ENCODE measurements around the gene OVCA2.

OVCA2 gene

GRCh38 chr17:2027528-2028233 lies 14.1 kb upstream of the OVCA2 start:
- ChIA-PET POLR2A (interaction anchor here (0.5 to 0.6 kb wide), 2 partner anchors 43 to 208 kb away, joined by 3 to 4 read pairs; no protein-coding TSS in a partner anchor), CTCF (interaction anchor here (1.3 to 5.5 kb wide), 4 partner anchors 10 to 146 kb away, joined by 3 to 25 read pairs (median 11); no protein-coding TSS in a partner anchor)
- WGBS (ENCODE audit: insufficient coverage), result 78% methylated on average over 7 of the region's 11 CpGs

GRCh38 chr17:2028234-2028614 lies 13.6 kb upstream of the OVCA2 start:
- POLR2A ChIA-PET, result interaction anchor here (0.5 kb wide), 1 partner anchor 43 kb away, joined by 3 read pairs; no protein-coding TSS in a partner anchor
- DNase-seq, result no peak
- no peak overlapping the region for H3K4me3 ChIP-seq (ENCODE audit: control insufficient read depth in 1 of 7, extremely low read depth in 1 of 7, insufficient read depth in 4 of 7, low read depth in 2 of 7, low read length in 6 of 7)
- peaks cover 4 to 47% (median 36%) of the 10 kb centered on the region in 4 experiments for H3K4me1 ChIP-seq (ENCODE audit: control extremely low read depth in 1 of 4, control insufficient read depth in 4 of 4, insufficient read depth in 4 of 4, low read length in 3 of 4)
- CTCF ChIA-PET, result interaction anchor here (1.3 to 5.5 kb wide), 4 partner anchors 10 to 147 kb away, joined by 3 to 25 read pairs (median 11); no protein-coding TSS in a partner anchor
- no peak overlapping the region for H3K27ac ChIP-seq (ENCODE audit: insufficient read depth in 1 of 2, low read depth in 1 of 2, low read length in 2 of 2, poor library complexity in 1 of 2, severe bottlenecking in 2 of 2)
- 93% methylated on average over 4 of the region's 5 CpGs for WGBS (ENCODE audit: insufficient coverage)
- H3K9me3 ChIP-seq (ENCODE audit: control extremely low read depth in 1 of 5, control insufficient read depth in 4 of 5, insufficient read depth in 2 of 5, low read depth in 1 of 5, low read length in 4 of 5), result no peaks in the 10 kb centered on the region
- H3K27me3 ChIP-seq (replicated peaks in 2 of 5; ENCODE audit: control insufficient read depth in 4 of 5, insufficient read depth in 5 of 5, low read length in 4 of 5), result peaks cover 9 to 54% (median 18%) of the 10 kb centered on the region in 5 experiments
- H3K36me3 ChIP-seq (ENCODE audit: control insufficient read depth in 4 of 4, insufficient read depth in 4 of 4, low read length in 3 of 4), result peaks cover 0 to under 1% (median 0%) of the 10 kb centered on the region in 4 experiments

More at GRCh38 chr17:2027528-2028233, 14.1 kb upstream of the OVCA2 start:
- Histone ChIP-seq H3K4me1 (ENCODE audit: control extremely low read depth in 1 of 4, control insufficient read depth in 4 of 4, insufficient read depth in 4 of 4, low read length in 3 of 4) (peaks cover 4 to 52% (median 42%) of the 10 kb centered on the region in 4 experiments), H3K9me3 (ENCODE audit: control extremely low read depth in 1 of 5, control insufficient read depth in 4 of 5, insufficient read depth in 2 of 5, low read depth in 1 of 5, low read length in 4 of 5) (no peaks in the 10 kb centered on the region), H3K27ac (ENCODE audit: insufficient read depth in 1 of 2, low read depth in 1 of 2, low read length in 2 of 2, poor library complexity in 1 of 2, severe bottlenecking in 2 of 2) (no peak overlapping the region), H3K36me3 (ENCODE audit: control insufficient read depth in 4 of 4, insufficient read depth in 4 of 4, low read length in 3 of 4) (no peaks in the 10 kb centered on the region), H3K27me3 (replicated peaks in 2 of 5; ENCODE audit: control insufficient read depth in 4 of 5, insufficient read depth in 5 of 5, low read length in 4 of 5) (peaks cover 9 to 54% (median 18%) of the 10 kb centered on the region in 5 experiments), H3K4me3 (ENCODE audit: control insufficient read depth in 1 of 7, extremely low read depth in 1 of 7, insufficient read depth in 4 of 7, low read depth in 2 of 7, low read length in 6 of 7) (no peak overlapping the region)
- DNase-seq, result peak in 1 of 3 donors; percentile 42

GRCh38 chr17:2028737-2029136 lies 13.1 kb upstream of the OVCA2 start:
- CTCF ChIA-PET, result interaction anchor here (1.3 to 5.5 kb wide), 5 partner anchors 9 to 147 kb away, joined by 3 to 25 read pairs (median 10); no protein-coding TSS in a partner anchor
- peaks cover 0 to 5% (median 5%) of the 10 kb centered on the region in 4 experiments for H3K36me3 ChIP-seq (ENCODE audit: control insufficient read depth in 4 of 4, insufficient read depth in 4 of 4, low read length in 3 of 4)

GRCh38 chr17:2029911-2030778 lies 11.7 kb upstream of the OVCA2 start, which contains the start of gene DPH1:
TSS of gene DPH1 (plus strand) at chr17:2030153. CDS start at chr17:2030170, 17 bp downstream.
- H3K4me3 ChIP-seq (ENCODE audit: control insufficient read depth in 1 of 7, extremely low read depth in 1 of 7, insufficient read depth in 4 of 7, low read depth in 2 of 7, low read length in 6 of 7), result peak within 1 kb of the TSS; percentile 76 to 100 (median 88)
- peak within 1 kb of the TSS; percentile 64 to 76 for H3K27ac ChIP-seq (ENCODE audit: insufficient read depth in 1 of 2, low read depth in 1 of 2, low read length in 2 of 2, poor library complexity in 1 of 2, severe bottlenecking in 2 of 2)
- peaks cover 7 to 40% (median 12%) of the 10 kb centered on the region in 5 experiments for H3K27me3 ChIP-seq (replicated peaks in 2 of 5; ENCODE audit: control insufficient read depth in 4 of 5, insufficient read depth in 5 of 5, low read length in 4 of 5)
- peak; percentile 86 to 89 (median 88) for DNase-seq
- POLR2A ChIA-PET, result no interaction called here
- peaks cover 0 to 12% (median 9%) of the 10 kb centered on the region in 4 experiments for H3K36me3 ChIP-seq (ENCODE audit: control insufficient read depth in 4 of 4, insufficient read depth in 4 of 4, low read length in 3 of 4)
- 2% methylated on average over 56 of the region's 59 CpGs for WGBS (ENCODE audit: insufficient coverage)
- peaks cover 4 to 29% (median 19%) of the 10 kb centered on the region in 4 experiments for H3K4me1 ChIP-seq (ENCODE audit: control extremely low read depth in 1 of 4, control insufficient read depth in 4 of 4, insufficient read depth in 4 of 4, low read length in 3 of 4)
- CTCF ChIA-PET, result interaction anchor here (0.8 to 1.5 kb wide), 3 partner anchors 10 to 146 kb away, joined by 3 to 5 read pairs (median 3); no protein-coding TSS in a partner anchor
- no peaks in the 10 kb centered on the region for H3K9me3 ChIP-seq (ENCODE audit: control extremely low read depth in 1 of 5, control insufficient read depth in 4 of 5, insufficient read depth in 2 of 5, low read depth in 1 of 5, low read length in 4 of 5)

More at GRCh38 chr17:2028737-2029136, 13.1 kb upstream of the OVCA2 start:
- peaks cover 9 to 54% (median 18%) of the 10 kb centered on the region in 5 experiments for H3K27me3 ChIP-seq (replicated peaks in 2 of 5; ENCODE audit: control insufficient read depth in 4 of 5, insufficient read depth in 5 of 5, low read length in 4 of 5)
- peak in 1 of 3 donors; percentile 40 for DNase-seq
- POLR2A ChIA-PET, result interaction anchor here (0.5 kb wide), 1 partner anchor 44 kb away, joined by 3 read pairs; no protein-coding TSS in a partner anchor
- no peak overlapping the region for H3K27ac ChIP-seq (ENCODE audit: insufficient read depth in 1 of 2, low read depth in 1 of 2, low read length in 2 of 2, poor library complexity in 1 of 2, severe bottlenecking in 2 of 2)
- no peaks in the 10 kb centered on the region for H3K9me3 ChIP-seq (ENCODE audit: control extremely low read depth in 1 of 5, control insufficient read depth in 4 of 5, insufficient read depth in 2 of 5, low read depth in 1 of 5, low read length in 4 of 5)
- peaks cover 4 to 43% (median 33%) of the 10 kb centered on the region in 4 experiments for H3K4me1 ChIP-seq (ENCODE audit: control extremely low read depth in 1 of 4, control insufficient read depth in 4 of 4, insufficient read depth in 4 of 4, low read length in 3 of 4)
- WGBS (ENCODE audit: insufficient coverage), result 63% methylated on average over 6 of the region's 6 CpGs
- no peak overlapping the region for H3K4me3 ChIP-seq (ENCODE audit: control insufficient read depth in 1 of 7, extremely low read depth in 1 of 7, insufficient read depth in 4 of 7, low read depth in 2 of 7, low read length in 6 of 7)

- ChIA-PET POLR2A (no interaction called here), CTCF (interaction anchor here (1.0 to 1.5 kb wide), 2 partner anchors 146 to 149 kb away, joined by 5 to 6 read pairs; no protein-coding TSS in a partner anchor)
- H3K27ac ChIP-seq (ENCODE audit: insufficient read depth in 1 of 2, low read depth in 1 of 2, low read length in 2 of 2, poor library complexity in 1 of 2, severe bottlenecking in 2 of 2), result peak overlapping the region in 1 of 2 experiments; percentile 76
- peaks cover 7 to 33% (median 12%) of the 10 kb centered on the region in 5 experiments for H3K27me3 ChIP-seq (replicated peaks in 2 of 5; ENCODE audit: control insufficient read depth in 4 of 5, insufficient read depth in 5 of 5, low read length in 4 of 5)
- peak; percentile 89 to 93 (median 90) for DNase-seq
- H3K36me3 ChIP-seq (ENCODE audit: control insufficient read depth in 4 of 4, insufficient read depth in 4 of 4, low read length in 3 of 4), result peaks cover 0 to 17% (median 11%) of the 10 kb centered on the region in 4 experiments
- H3K4me3 ChIP-seq (ENCODE audit: control insufficient read depth in 1 of 7, extremely low read depth in 1 of 7, insufficient read depth in 4 of 7, low read depth in 2 of 7, low read length in 6 of 7), result peak overlapping the region; percentile 76 to 100 (median 88)
- H3K9me3 ChIP-seq (ENCODE audit: control extremely low read depth in 1 of 5, control insufficient read depth in 4 of 5, insufficient read depth in 2 of 5, low read depth in 1 of 5, low read length in 4 of 5), result no peaks in the 10 kb centered on the region
- H3K4me1 ChIP-seq (ENCODE audit: control extremely low read depth in 1 of 4, control insufficient read depth in 4 of 4, insufficient read depth in 4 of 4, low read length in 3 of 4), result peaks cover 4 to 24% (median 13%) of the 10 kb centered on the region in 4 experiments
- WGBS (ENCODE audit: insufficient coverage), result 33% methylated on average over 10 of the region's 10 CpGs
Measured at GRCh38 chr17:2030779-2031163, 11.1 kb upstream of the OVCA2 start.

- H3K9me3 ChIP-seq (ENCODE audit: control extremely low read depth in 1 of 5, control insufficient read depth in 4 of 5, insufficient read depth in 2 of 5, low read depth in 1 of 5, low read length in 4 of 5), result no peaks in the 10 kb centered on the region
- peaks cover 5 to 39% (median 31%) of the 10 kb centered on the region in 4 experiments for H3K36me3 ChIP-seq (ENCODE audit: control insufficient read depth in 4 of 4, insufficient read depth in 4 of 4, low read length in 3 of 4)
- H3K4me1 ChIP-seq (ENCODE audit: control extremely low read depth in 1 of 4, control insufficient read depth in 4 of 4, insufficient read depth in 4 of 4, low read length in 3 of 4), result peaks cover 4 to 17% (median 11%) of the 10 kb centered on the region in 4 experiments
- ChIA-PET CTCF (no interaction called here), POLR2A (no interaction called here)
- H3K27me3 ChIP-seq (replicated peaks in 2 of 5; ENCODE audit: control insufficient read depth in 4 of 5, insufficient read depth in 5 of 5, low read length in 4 of 5), result peaks cover 0 to 9% (median 0%) of the 10 kb centered on the region in 5 experiments
- H3K4me3 ChIP-seq (ENCODE audit: control insufficient read depth in 1 of 7, extremely low read depth in 1 of 7, insufficient read depth in 4 of 7, low read depth in 2 of 7, low read length in 6 of 7), result no peak overlapping the region
- H3K27ac ChIP-seq (ENCODE audit: insufficient read depth in 1 of 2, low read depth in 1 of 2, low read length in 2 of 2, poor library complexity in 1 of 2, severe bottlenecking in 2 of 2), result no peak overlapping the region
- WGBS (ENCODE audit: insufficient coverage), result 100% methylated on average over 1 of the region's 7 CpGs
- DNase-seq, result no peak
Measured at GRCh38 chr17:2033153-2033552, 8.7 kb upstream of the OVCA2 start.

Measured in common myeloid progenitor, CD34-positive (primary cell).